Muscle of leg (tissue), 11 donors: ENCODE measurements around the gene SUDS3. TPM values are rescaled to one million over a fixed set of nuclear protein-coding genes. Genes with fewer than 3 reads are reported as not detected.
"Not testable (repeated sequence)": the region's sequence is repeated elsewhere in the genome, so short reads cannot be mapped to it uniquely, and the experiment has no call there.

Experiments
- DNase-seq: peaks from one replicate; pipeline ENCODE4 v3.0.0; 2013
- H3K27ac ChIP-seq: one replicate; pipeline ENCODE4 v1.5.1; 2013; ENCODE audit warnings: mild to moderate bottlenecking, low read length, control low read depth
- H3K27me3 ChIP-seq: one replicate; pipeline ENCODE4 v1.6.1; 2013; ENCODE audit warnings: low read length; ENCODE audit not compliant: control insufficient read depth, insufficient read depth
- H3K36me3 ChIP-seq: one replicate; pipeline ENCODE4 v1.6.1; 2013; ENCODE audit warnings: low read length; ENCODE audit not compliant: control insufficient read depth, insufficient read depth
- H3K4me1 ChIP-seq: one replicate; pipeline ENCODE4 v1.6.1; 2013; ENCODE audit warnings: low read length; ENCODE audit not compliant: control insufficient read depth, insufficient read depth
- H3K4me3 ChIP-seq: one replicate; pipeline ENCODE4 v1.5.1; 2013; ENCODE audit warnings: low read length, control low read depth
- H3K9me3 ChIP-seq: replicated peaks from 2 replicates; pipeline ENCODE4 v1.6.1; 2013; ENCODE audit warnings: low read depth, low read length; ENCODE audit not compliant: control insufficient read depth
- WGBS: methylation state at CpG from one replicate; pipeline ENCODE4 v1.1.5; 2013; ENCODE audit warnings: missing lambda C conversion rate; ENCODE audit not compliant: insufficient coverage; 5-methylcytosine and 5-hydroxymethylcytosine counted together
- polyA plus RNA-seq, 8 donors: library from polyadenylated mRNA; unstranded; fragments of 120-200 nt; gene quantifications; one replicate each; pipeline versions ENCODE4 v1.2.1 to v1.2.3, GENCODE V29; 2013; ENCODE audit warnings: inconsistent platforms in 1 of 8, low replicate concordance in 1 of 8; ENCODE audit not compliant: insufficient read length in 8 of 8, insufficient read depth in 1 of 8
- total RNA-seq: library from RNA; stranded (reverse); fragments of 120-200 nt; gene quantifications from one replicate; pipeline ENCODE4 v1.2.4, GENCODE V29; 2013

SUDS3 gene
- total and polyA plus RNA-seq, 9 donors = 25.6 to 32.7 (median 27.6) TPM

DNA sequence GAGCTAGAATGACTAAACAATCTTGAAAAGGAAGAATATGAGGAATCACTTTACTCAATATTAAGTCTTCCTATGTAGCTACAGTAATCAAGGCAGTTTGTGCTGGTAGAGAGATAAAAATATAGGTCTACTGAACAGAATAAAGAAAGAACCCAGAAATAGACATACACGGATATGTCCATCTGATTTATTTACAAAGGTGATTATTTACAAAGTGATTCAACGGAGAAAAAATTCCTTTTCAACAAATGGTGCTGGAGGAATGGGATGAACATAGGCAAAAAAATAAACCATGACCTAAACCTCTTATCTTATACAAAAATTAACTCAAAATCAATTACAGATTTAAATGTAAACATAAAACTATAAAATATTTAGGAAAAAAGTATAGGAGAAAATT is 40.2 kb upstream of the SUDS3 start:
- no peak for DNase-seq
- no peak overlapping the region for H3K27ac ChIP-seq
- H3K27me3 ChIP-seq = no peaks in the 10 kb centered on the region
- H3K4me1 ChIP-seq = no peaks in the 10 kb centered on the region
- no peaks in the 10 kb centered on the region for H3K36me3 ChIP-seq
- no peak overlapping the region for H3K4me3 ChIP-seq
- no CpG with 5 or more reads among the region's 2 CpGs for WGBS
- no peaks in the 10 kb centered on the region for H3K9me3 ChIP-seq

DNA sequence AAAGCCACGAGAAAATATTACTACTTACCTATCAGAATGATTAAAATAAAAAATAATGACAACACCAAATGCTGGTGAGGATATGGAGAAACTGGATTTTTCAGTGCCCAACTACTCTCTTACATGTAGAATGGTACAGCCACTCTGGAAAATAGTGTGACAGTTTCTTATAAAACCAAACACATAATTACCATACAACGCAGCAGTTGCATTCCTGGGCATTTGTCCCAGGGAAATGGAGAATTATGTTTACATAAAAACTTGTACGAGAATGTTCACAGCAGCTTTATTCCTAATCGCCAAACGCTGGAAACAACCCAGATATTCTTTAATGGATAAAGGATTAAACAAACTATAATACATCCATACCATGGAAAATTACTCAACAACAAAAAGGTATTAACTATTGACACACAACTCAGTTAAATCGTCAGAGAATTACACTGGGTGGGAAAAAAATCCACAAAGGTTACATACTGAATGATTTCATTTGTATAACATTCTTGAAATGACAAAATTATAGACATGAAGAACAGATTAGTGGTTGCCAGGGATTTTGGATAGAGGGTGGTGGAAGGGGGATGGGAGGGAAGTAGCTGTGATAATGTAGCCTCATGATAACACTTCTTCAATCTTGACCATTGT is 39.0 kb upstream of the SUDS3 start:
- Histone ChIP-seq H3K4me1 (no peaks in the 10 kb centered on the region), H3K9me3 (no peaks in the 10 kb centered on the region), H3K27ac (no peak overlapping the region), H3K27me3 (no peaks in the 10 kb centered on the region), H3K4me3 (no peak overlapping the region), H3K36me3 (no peaks in the 10 kb centered on the region)
- WGBS = no CpG with 5 or more reads among the region's 6 CpGs
- peak; percentile 30 for DNase-seq

DNA sequence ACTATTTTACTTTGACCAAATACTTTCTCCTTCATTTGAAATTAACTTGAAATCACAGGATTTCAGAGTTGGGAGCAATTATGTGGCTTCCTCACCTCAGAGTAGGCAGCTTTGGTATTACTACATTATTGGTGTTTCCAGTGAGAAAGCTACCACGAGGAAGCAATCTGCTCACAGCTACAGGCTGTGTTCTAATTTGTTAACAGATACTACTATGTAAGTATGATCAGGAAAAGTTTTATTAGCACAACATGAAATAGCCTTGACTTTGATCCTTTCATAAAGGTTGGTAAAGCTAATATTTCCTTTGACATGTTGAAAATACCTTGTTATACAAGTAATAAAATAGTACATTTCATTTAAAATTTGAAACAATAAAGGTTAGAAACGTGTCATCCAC is 34.3 kb upstream of the SUDS3 start:
- Histone ChIP-seq H3K36me3 (no peaks in the 10 kb centered on the region), H3K27me3 (no peaks in the 10 kb centered on the region), H3K27ac (no peak overlapping the region), H3K4me1 (no peaks in the 10 kb centered on the region), H3K9me3 (no peaks in the 10 kb centered on the region), H3K4me3 (no peak overlapping the region)
- no CpG with 5 or more reads among the region's 2 CpGs for WGBS
- no peak for DNase-seq

GRCh38 chr12:118344829-118345228 is 31.5 kb upstream of the SUDS3 start:
- no peaks in the 10 kb centered on the region for H3K36me3 ChIP-seq
- no peaks in the 10 kb centered on the region for H3K9me3 ChIP-seq
- H3K27ac ChIP-seq = no peak overlapping the region
- H3K27me3 ChIP-seq = no peaks in the 10 kb centered on the region
- H3K4me3 ChIP-seq = no peak overlapping the region
- H3K4me1 ChIP-seq = no peaks in the 10 kb centered on the region
- no peak for DNase-seq

- Histone ChIP-seq H3K9me3 (no peaks in the 10 kb centered on the region), H3K36me3 (no peaks in the 10 kb centered on the region), H3K27ac (no peak overlapping the region), H3K27me3 (no peaks in the 10 kb centered on the region), H3K4me3 (no peak overlapping the region), H3K4me1 (no peaks in the 10 kb centered on the region)
- DNase-seq = no peak
- WGBS = no CpG with 5 or more reads among the region's 1 CpG
These were observed 31.0 kb upstream of the SUDS3 start for GRCh38 chr12:118345355-118345754.

DNA sequence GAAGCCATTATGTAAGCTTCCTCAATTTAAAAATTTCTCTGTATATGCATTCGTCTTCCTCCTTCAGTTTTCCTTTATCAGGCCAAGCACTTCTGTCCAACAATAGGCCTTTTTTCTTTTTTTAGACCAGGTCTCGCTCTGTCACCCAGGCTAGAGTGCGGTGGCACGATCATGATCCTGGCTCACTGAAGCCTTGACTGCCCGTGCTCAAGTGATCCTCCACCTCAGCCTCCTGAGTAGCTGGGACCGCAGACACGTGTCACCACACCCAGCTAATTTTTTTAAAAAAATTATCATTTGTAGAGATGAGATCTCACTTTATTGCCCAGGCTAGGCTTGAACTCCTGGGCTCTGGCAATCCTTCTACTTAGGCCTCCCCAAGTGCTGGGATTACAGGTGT is 29.5 kb upstream of the SUDS3 start:
- H3K4me3 ChIP-seq = no peak overlapping the region
- no peaks in the 10 kb centered on the region for H3K27me3 ChIP-seq
- H3K27ac ChIP-seq = no peak overlapping the region
- no peak for DNase-seq
- H3K9me3 ChIP-seq = no peaks in the 10 kb centered on the region
- no peaks in the 10 kb centered on the region for H3K36me3 ChIP-seq
- no peaks in the 10 kb centered on the region for H3K4me1 ChIP-seq
- 82% methylated on average over 3 of the region's 7 CpGs for WGBS

- no peaks in the 10 kb centered on the region for H3K4me1 ChIP-seq
These were observed 28.4 kb upstream of the SUDS3 start for GRCh38 chr12:118347916-118348315.

DNA sequence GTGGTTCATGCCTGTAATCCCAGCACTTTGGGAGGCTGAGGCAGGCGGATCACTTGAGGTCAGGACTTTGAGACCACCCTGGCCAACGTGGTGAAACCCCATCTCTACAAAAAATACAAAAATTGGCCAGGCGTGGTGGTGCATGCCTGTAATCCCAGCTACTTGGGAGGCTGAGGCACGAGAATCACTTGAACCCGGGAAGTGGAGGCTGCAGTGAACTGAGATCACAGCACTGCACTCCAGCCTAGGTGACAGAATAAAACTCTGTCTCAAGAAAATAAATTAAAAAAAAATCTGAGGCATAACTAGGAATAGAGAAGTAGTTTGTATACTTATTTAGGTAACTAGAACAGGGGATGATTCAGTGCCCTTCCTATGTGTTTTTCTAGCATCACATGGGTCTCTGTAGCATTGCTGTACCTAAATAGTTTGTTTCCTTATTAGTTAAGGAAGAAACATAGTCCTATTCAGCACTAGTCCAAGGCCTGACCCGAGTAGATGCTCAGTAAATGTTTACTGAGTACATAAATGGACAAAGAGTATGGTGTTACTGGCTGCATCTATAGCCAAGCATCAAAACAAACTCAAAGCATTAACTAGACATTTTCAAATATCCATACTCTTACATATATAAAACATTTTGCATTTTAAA is 25.3 kb upstream of the SUDS3 start:
- H3K27ac ChIP-seq = no peak overlapping the region
- H3K27me3 ChIP-seq = no peaks in the 10 kb centered on the region
- H3K36me3 ChIP-seq = no peaks in the 10 kb centered on the region
- H3K4me3 ChIP-seq = no peak overlapping the region
- no peak for DNase-seq
- H3K9me3 ChIP-seq = no peaks in the 10 kb centered on the region
- H3K4me1 ChIP-seq = no peaks in the 10 kb centered on the region
- no CpG with 5 or more reads among the region's 6 CpGs for WGBS

More at GRCh38 chr12:118347916-118348315, 28.4 kb upstream of the SUDS3 start:
- no peaks in the 10 kb centered on the region for H3K27me3 ChIP-seq
- WGBS = no CpG with 5 or more reads among the region's 2 CpGs
- no peak overlapping the region for H3K4me3 ChIP-seq
- H3K9me3 ChIP-seq = no peaks in the 10 kb centered on the region
- H3K36me3 ChIP-seq = no peaks in the 10 kb centered on the region
- no peak overlapping the region for H3K27ac ChIP-seq
- DNase-seq = no peak

DNA sequence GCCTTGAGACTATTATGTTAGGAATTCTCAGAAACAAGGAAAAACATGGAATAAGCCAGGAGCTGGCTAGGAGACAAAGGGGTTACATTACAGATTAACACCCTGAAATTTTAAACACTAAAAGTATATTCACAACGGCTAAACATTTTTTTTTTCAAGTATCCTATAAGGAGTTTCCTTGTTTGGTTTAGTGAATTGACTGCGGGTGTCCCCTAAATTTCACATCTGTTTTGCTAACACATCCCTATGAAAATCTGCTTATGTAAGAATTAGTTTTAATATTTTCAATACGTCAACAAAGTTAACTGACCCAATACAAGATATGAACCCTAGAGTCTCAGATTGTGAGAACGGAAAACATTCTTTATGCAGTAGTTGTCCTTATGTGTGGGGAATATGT is 22.6 kb upstream of the SUDS3 start:
- no peak overlapping the region for H3K27ac ChIP-seq
- H3K9me3 ChIP-seq = no peaks in the 10 kb centered on the region
- no peaks in the 10 kb centered on the region for H3K36me3 ChIP-seq
- no peak for DNase-seq
- peaks cover 4% of the 10 kb centered on the region for H3K4me1 ChIP-seq
- no peak overlapping the region for H3K4me3 ChIP-seq
- WGBS = no CpG with 5 or more reads among the region's 4 CpGs
- H3K27me3 ChIP-seq = no peaks in the 10 kb centered on the region

DNA sequence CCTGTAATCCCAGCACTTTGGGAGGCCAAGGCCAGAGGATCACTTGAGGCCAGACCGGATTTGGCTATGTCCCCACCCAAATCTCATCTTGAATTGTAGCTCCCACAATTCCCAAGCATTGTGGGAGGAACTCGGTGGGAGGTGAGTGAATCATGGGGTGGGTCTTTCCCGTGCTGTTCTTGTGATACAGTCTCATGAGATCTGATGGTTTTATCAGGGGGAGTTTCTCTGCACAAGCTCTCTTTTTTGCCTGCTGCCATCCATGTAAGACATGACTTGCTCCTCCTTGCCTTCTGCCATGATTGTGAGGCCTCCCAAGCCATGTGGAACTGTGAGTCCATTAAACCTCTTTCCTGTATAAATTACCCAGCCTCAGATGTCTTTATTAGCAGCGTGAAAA is 21.9 kb upstream of the SUDS3 start:
- not testable (repeated sequence) for H3K4me3 ChIP-seq, H3K9me3 ChIP-seq, DNase-seq, H3K4me1 ChIP-seq, H3K27me3 ChIP-seq, H3K36me3 ChIP-seq, H3K27ac ChIP-seq
- no CpG with 5 or more reads among the region's 4 CpGs for WGBS

- Histone ChIP-seq H3K4me1 (peaks cover 4% of the 10 kb centered on the region), H3K27me3 (no peaks in the 10 kb centered on the region), H3K9me3 (no peaks in the 10 kb centered on the region), H3K36me3 (no peaks in the 10 kb centered on the region), H3K4me3 (no peak overlapping the region), H3K27ac (no peak overlapping the region)
- DNase-seq = no peak
- WGBS = no CpG with 5 or more reads among the region's 1 CpG
These were observed 21.5 kb upstream of the SUDS3 start for GRCh38 chr12:118354903-118355302.
